Endothelial cell (in vitro differentiated cells): Measurements from ENCODE around the gene E2F8. TPM values are rescaled to one million over a fixed set of nuclear protein-coding genes. Genes with fewer than 3 reads are reported as not detected.

Source experiments
- DNase-seq: peaks from one replicate; pipeline ENCODE4 v3.0.0; 2021; ENCODE audit warnings: low spot score
- H3K27ac Mint-ChIP-seq: one replicate; pipeline ENCODE4 v1.8.0; 2021; ENCODE audit warnings: mixed read lengths, inconsistent platforms; ENCODE audit not compliant: unreplicated experiment
- H3K27me3 Mint-ChIP-seq: one replicate; pipeline ENCODE4 v1.8.0; 2021; ENCODE audit warnings: mild to moderate bottlenecking, moderate library complexity, mixed read lengths, inconsistent platforms; ENCODE audit not compliant: unreplicated experiment
- H3K36me3 Mint-ChIP-seq: one replicate; pipeline ENCODE4 v1.8.0; 2021; ENCODE audit warnings: mild to moderate bottlenecking, low read depth, mixed read lengths, inconsistent platforms; ENCODE audit not compliant: unreplicated experiment
- H3K4me1 Mint-ChIP-seq: one replicate; pipeline ENCODE4 v1.8.0; 2021; ENCODE audit warnings: mild to moderate bottlenecking, mixed read lengths, inconsistent platforms; ENCODE audit not compliant: unreplicated experiment
- H3K4me3 Mint-ChIP-seq: one replicate; pipeline ENCODE4 v1.8.0; 2021; ENCODE audit warnings: mild to moderate bottlenecking, mixed read lengths, inconsistent platforms; ENCODE audit not compliant: unreplicated experiment
- H3K9me3 Mint-ChIP-seq: one replicate; pipeline ENCODE4 v1.8.0; 2021; ENCODE audit warnings: mixed read lengths, inconsistent platforms; ENCODE audit not compliant: unreplicated experiment
- total RNA-seq: library from RNA; stranded (reverse); fragmentation: NEBNext Ultra II Directional; extraction: Animal tissue kit (Norgen Biotek cat#: 25700); gene quantifications from one replicate; pipeline ENCODE4 v1.2.1, GENCODE V29; 2021; ENCODE audit not compliant: unreplicated experiment
- TF ChIP-seq, protein P1 (sequence below): fragments of 200-600 bp; sonication (generic); IDR thresholded peaks from one replicate; pipeline ENCODE4 v1.5.0; 2021; ENCODE audit warnings: antibody characterized with exemption; ENCODE audit not compliant: unreplicated experiment

E2F8 gene
- total RNA-seq, 1 donor from 2014 or later = 0.92 TPM

GRCh38 chr11:19204836-19205235, 35.9 kb downstream of the E2F8 start:
- H3K27me3 Mint-ChIP-seq = peaks cover 15% of the 10 kb centered on the region
- no peaks in the 10 kb centered on the region for H3K9me3 Mint-ChIP-seq
- H3K27ac Mint-ChIP-seq = no peak overlapping the region
- DNase-seq = no peak
- TF ChIP-seq, protein P1, sequence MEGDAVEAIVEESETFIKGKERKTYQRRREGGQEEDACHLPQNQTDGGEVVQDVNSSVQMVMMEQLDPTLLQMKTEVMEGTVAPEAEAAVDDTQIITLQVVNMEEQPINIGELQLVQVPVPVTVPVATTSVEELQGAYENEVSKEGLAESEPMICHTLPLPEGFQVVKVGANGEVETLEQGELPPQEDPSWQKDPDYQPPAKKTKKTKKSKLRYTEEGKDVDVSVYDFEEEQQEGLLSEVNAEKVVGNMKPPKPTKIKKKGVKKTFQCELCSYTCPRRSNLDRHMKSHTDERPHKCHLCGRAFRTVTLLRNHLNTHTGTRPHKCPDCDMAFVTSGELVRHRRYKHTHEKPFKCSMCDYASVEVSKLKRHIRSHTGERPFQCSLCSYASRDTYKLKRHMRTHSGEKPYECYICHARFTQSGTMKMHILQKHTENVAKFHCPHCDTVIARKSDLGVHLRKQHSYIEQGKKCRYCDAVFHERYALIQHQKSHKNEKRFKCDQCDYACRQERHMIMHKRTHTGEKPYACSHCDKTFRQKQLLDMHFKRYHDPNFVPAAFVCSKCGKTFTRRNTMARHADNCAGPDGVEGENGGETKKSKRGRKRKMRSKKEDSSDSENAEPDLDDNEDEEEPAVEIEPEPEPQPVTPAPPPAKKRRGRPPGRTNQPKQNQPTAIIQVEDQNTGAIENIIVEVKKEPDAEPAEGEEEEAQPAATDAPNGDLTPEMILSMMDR = no peak
- no peak overlapping the region for H3K4me3 Mint-ChIP-seq
- H3K4me1 Mint-ChIP-seq = peaks cover 3% of the 10 kb centered on the region
- H3K36me3 Mint-ChIP-seq = no peaks in the 10 kb centered on the region

- H3K4me1 Mint-ChIP-seq = peaks cover 10% of the 10 kb centered on the region
- no peaks in the 10 kb centered on the region for H3K9me3 Mint-ChIP-seq
- peaks cover 5% of the 10 kb centered on the region for H3K27me3 Mint-ChIP-seq
- TF ChIP-seq, protein P1 = no peak
- H3K4me3 Mint-ChIP-seq = no peak within 1 kb of the TSS
- H3K27ac Mint-ChIP-seq = no peak within 1 kb of the TSS
- no peak for DNase-seq
- no peaks in the 10 kb centered on the region for H3K36me3 Mint-ChIP-seq
These were observed 38.8 kb downstream of the E2F8 start, which contains the start of gene CSRP3 for GRCh38 chr11:19201737-19202605. TSS of gene CSRP3 (minus strand) at chr11:19201983. CDS start at chr11:19192448, 9,535 bp downstream.

DNA sequence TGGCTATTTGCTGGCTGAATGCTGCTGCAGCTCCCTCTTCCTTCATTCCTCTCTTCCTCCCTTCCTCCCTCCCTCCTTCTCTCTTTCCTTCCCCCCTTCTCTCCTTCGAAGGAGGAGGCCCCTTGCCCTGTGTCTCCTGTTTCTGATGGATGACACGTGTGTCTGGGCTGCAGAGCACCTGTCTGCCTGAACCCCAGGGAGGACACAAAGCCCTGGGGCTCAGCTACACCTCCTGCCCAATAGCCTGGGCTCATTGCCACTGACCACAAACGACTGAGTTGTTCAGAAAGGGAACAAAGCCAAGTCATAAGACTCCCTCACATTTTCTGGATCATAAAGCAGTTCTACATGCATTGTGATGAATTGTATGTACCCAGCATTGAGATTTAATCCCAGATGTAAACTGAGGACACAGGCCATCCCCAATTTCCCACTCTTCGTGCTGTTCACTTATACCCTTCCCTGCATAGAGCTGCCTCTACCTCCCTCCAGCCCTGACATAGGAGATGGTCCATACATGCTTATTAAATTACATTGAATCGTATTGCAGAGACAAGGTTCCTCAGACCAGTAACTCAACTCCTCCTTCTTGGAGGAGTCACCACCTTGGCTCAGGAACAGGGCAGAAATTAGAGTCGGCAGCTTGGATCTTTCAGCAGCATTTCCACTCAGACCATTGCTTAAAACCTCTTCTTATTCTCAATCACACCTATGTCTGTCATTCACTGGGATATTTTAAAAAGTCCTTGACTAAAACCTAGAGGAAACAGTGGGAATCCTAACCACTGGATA, 40.1 kb downstream of the E2F8 start:
- H3K27me3 Mint-ChIP-seq = peaks cover 3% of the 10 kb centered on the region
- no peaks in the 10 kb centered on the region for H3K36me3 Mint-ChIP-seq
- TF ChIP-seq, protein P1 = no peak
- H3K4me3 Mint-ChIP-seq = no peak overlapping the region
- no peak for DNase-seq
- no peaks in the 10 kb centered on the region for H3K9me3 Mint-ChIP-seq
- peaks cover 10% of the 10 kb centered on the region for H3K4me1 Mint-ChIP-seq
- no peak overlapping the region for H3K27ac Mint-ChIP-seq

GRCh38 chr11:19199771-19200170, 41.0 kb downstream of the E2F8 start:
- Mint-ChIP-seq H3K4me1 (peaks cover 10% of the 10 kb centered on the region), H3K9me3 (no peaks in the 10 kb centered on the region), H3K27me3 (no peaks in the 10 kb centered on the region), H3K27ac (no peak overlapping the region), H3K4me3 (no peak overlapping the region), H3K36me3 (no peaks in the 10 kb centered on the region)
- DNase-seq = no peak
- TF ChIP-seq, protein P1 = no peak
